Neuronal stem cell (in vitro differentiated cells): ENCODE data around the gene NCOA3.

Experiments used
- DNase-seq: peaks from one replicate; pipeline ENCODE4 v3.0.0-alpha.2; 2013; ENCODE audit warnings: low spot score
- H2AFZ ChIP-seq: one replicate; pipeline ENCODE4 v1.6.1; 2013; ENCODE audit warnings: mild to moderate bottlenecking, low read length, inconsistent platforms
- H2AK5ac ChIP-seq: 2 replicates; pipeline ENCODE4 v1.6.1; 2013; ENCODE audit warnings: low read depth, mild to moderate bottlenecking, inconsistent platforms, low read length, moderate library complexity, mixed read lengths
- H2BK120ac ChIP-seq: 2 replicates; pipeline ENCODE4 v1.6.1; 2013; ENCODE audit warnings: low read depth, mild to moderate bottlenecking, inconsistent platforms, low read length, moderate library complexity, mixed read lengths
- H2BK12ac ChIP-seq: one replicate; pipeline ENCODE4 v1.6.1; 2013; ENCODE audit warnings: low read length, inconsistent platforms
- H2BK15ac ChIP-seq: 2 replicates; pipeline ENCODE4 v1.6.1; 2013; ENCODE audit warnings: mild to moderate bottlenecking, low read length, inconsistent platforms, mixed read lengths
- H2BK5ac ChIP-seq: one replicate; pipeline ENCODE4 v1.6.1; 2013; ENCODE audit warnings: inconsistent platforms, mild to moderate bottlenecking, low read length, moderate library complexity
- H3K14ac ChIP-seq: one replicate; pipeline ENCODE4 v1.6.1; 2013; ENCODE audit warnings: low read length, inconsistent platforms
- H3K18ac ChIP-seq: 2 replicates; pipeline ENCODE4 v1.6.1; 2013; ENCODE audit warnings: low read length, inconsistent platforms
- H3K23ac ChIP-seq: 2 replicates; pipeline ENCODE4 v1.6.1; 2013; ENCODE audit warnings: low read depth, mild to moderate bottlenecking, mixed read lengths, low read length, inconsistent platforms; ENCODE audit not compliant: poor library complexity
- H3K27ac ChIP-seq: replicated peaks from 3 replicates; pipeline ENCODE4 v1.5.1; 2013; ENCODE audit warnings: low read length, inconsistent platforms
- H3K27me3 ChIP-seq, 3 experiments: 2 replicates each; pipeline ENCODE4 v1.6.1; 2013; ENCODE audit warnings: low read length in 3 of 3, mild to moderate bottlenecking in 2 of 3, inconsistent platforms in 1 of 3, low read depth in 1 of 3, mixed read lengths in 1 of 3, moderate library complexity in 1 of 3; ENCODE audit not compliant: control insufficient read depth in 3 of 3, insufficient read depth in 3 of 3
- H3K36me3 ChIP-seq, 2 donors: replicated peaks in 1 of 2; 2 replicates each; pipeline ENCODE4 v1.6.1; 2013; ENCODE audit warnings: low read length in 2 of 2; ENCODE audit not compliant: control insufficient read depth in 2 of 2, insufficient read depth in 2 of 2
- H3K4ac ChIP-seq: 2 replicates; pipeline ENCODE4 v1.6.1; 2013; ENCODE audit warnings: inconsistent platforms, mild to moderate bottlenecking, low read length, moderate library complexity
- H3K4me1 ChIP-seq, 2 donors: 1 replicate in 1 of 2; 2 replicates in 1 of 2; pipeline ENCODE4 v1.6.1; 2013; ENCODE audit warnings: low read length in 2 of 2, low read depth in 1 of 2; ENCODE audit not compliant: control insufficient read depth in 2 of 2, insufficient read depth in 1 of 2
- H3K4me2 ChIP-seq: one replicate; pipeline ENCODE4 v1.6.1; 2013; ENCODE audit warnings: mild to moderate bottlenecking, low read length, inconsistent platforms; ENCODE audit not compliant: insufficient read depth, poor library complexity, severe bottlenecking
- H3K4me3 ChIP-seq, 2 donors: 2 replicates each; pipeline ENCODE4 v1.5.1; 2013; ENCODE audit warnings: low read length in 2 of 2, mild to moderate bottlenecking in 2 of 2, inconsistent platforms in 1 of 2, moderate library complexity in 1 of 2
- H3K79me1 ChIP-seq: one replicate; pipeline ENCODE4 v1.6.1; 2013; ENCODE audit warnings: low read depth, mild to moderate bottlenecking, inconsistent platforms, low read length, moderate library complexity
- H3K9ac ChIP-seq: one replicate; pipeline ENCODE4 v1.6.1; 2013; ENCODE audit warnings: mild to moderate bottlenecking, low read depth, low read length, inconsistent platforms; ENCODE audit not compliant: poor library complexity
- H3K9me3 ChIP-seq, 2 donors: replicated peaks in 1 of 2; 2 replicates each; pipeline versions ENCODE3 to v1.6.1; 2013; ENCODE audit warnings: low read length in 2 of 2, mild to moderate bottlenecking in 2 of 2, inconsistent platforms in 1 of 2, low read depth in 1 of 2, mixed read lengths in 1 of 2, moderate library complexity in 1 of 2; ENCODE audit not compliant: control insufficient read depth in 2 of 2, insufficient read depth in 1 of 2
- H4K8ac ChIP-seq: one replicate; pipeline ENCODE4 v1.6.1; 2013; ENCODE audit warnings: low read depth, mild to moderate bottlenecking, inconsistent platforms, low read length, moderate library complexity
- H4K91ac ChIP-seq: one replicate; pipeline ENCODE4 v1.6.1; 2013; ENCODE audit warnings: low read length, low read depth, mild to moderate bottlenecking, inconsistent platforms; ENCODE audit not compliant: poor library complexity
- WGBS, 2 donors: extraction: QIAGEN DNeasy Blood & Tissue Kit; methylation state at CpG; one replicate each; pipeline ENCODE4 v1.1.7; 2013; ENCODE audit warnings: missing lambda C conversion rate in 2 of 2, mixed read lengths in 1 of 2; ENCODE audit not compliant: insufficient read length in 2 of 2, insufficient replicate concordance in 1 of 2; ENCODE audit errors: extremely low coverage in 2 of 2; 5-methylcytosine and 5-hydroxymethylcytosine counted together

The NCOA3 gene

GRCh38 chr20:47549671-47550070 is 48.0 kb downstream of the NCOA3 start:
- H3K27ac ChIP-seq: no peak overlapping the region
- WGBS, 2 donors: no CpG with 5 or more reads among the region's 3 CpGs
- no peak overlapping the region for H2BK5ac ChIP-seq

GRCh38 chr20:47551222-47551621 is 49.5 kb downstream of the NCOA3 start:
- H3K9me3 ChIP-seq: peaks cover 0 to 5% of the 10 kb centered on the region in 2 donors
- H3K79me1 ChIP-seq: peaks cover 1% of the 10 kb centered on the region
- DNase-seq: no peak
- H2BK12ac ChIP-seq: no peak overlapping the region
- no peaks in the 10 kb centered on the region for H3K36me3 ChIP-seq
- H3K9ac ChIP-seq: no peak overlapping the region
- no peak overlapping the region for H3K18ac ChIP-seq
- no peak overlapping the region for H3K14ac ChIP-seq
- H3K4me2 ChIP-seq: no peak overlapping the region
- no peak overlapping the region for H2AFZ ChIP-seq
- no peak overlapping the region for H2BK15ac ChIP-seq
- H2BK120ac ChIP-seq: no peak overlapping the region
- no peak overlapping the region for H3K23ac ChIP-seq
- no peak overlapping the region for H4K8ac ChIP-seq
- no peak overlapping the region for H2BK5ac ChIP-seq
- no peaks in the 10 kb centered on the region for H3K27me3 ChIP-seq
- no peak overlapping the region for H2AK5ac ChIP-seq
- no peak overlapping the region for H3K27ac ChIP-seq
- WGBS, 2 donors: no CpG with 5 or more reads among the region's 5 CpGs
- no peak overlapping the region for H3K4me3 ChIP-seq
- H3K4me1 ChIP-seq: peaks cover 0 to 16% of the 10 kb centered on the region in 2 donors
- H4K91ac ChIP-seq: no peak overlapping the region
- H3K4ac ChIP-seq: no peak overlapping the region

More at GRCh38 chr20:47549671-47550070, 48.0 kb downstream of the NCOA3 start:
- Histone ChIP-seq H3K9me3 (no peaks in the 10 kb centered on the region), H3K4me2 (no peak overlapping the region), H4K91ac (no peak overlapping the region), H2AK5ac (no peak overlapping the region), H3K4me3 (no peak overlapping the region), H3K14ac (no peak overlapping the region), H3K79me1 (peaks cover 1% of the 10 kb centered on the region), H4K8ac (no peak overlapping the region), H3K4ac (no peak overlapping the region), H3K18ac (no peak overlapping the region), H3K23ac (no peak overlapping the region), H3K9ac (no peak overlapping the region), H2BK120ac (no peak overlapping the region), H3K27me3 (no peaks in the 10 kb centered on the region), H3K4me1 (peaks cover 0 to 16% of the 10 kb centered on the region in 2 donors), H2BK15ac (no peak overlapping the region), H2BK12ac (no peak overlapping the region), H2AFZ (no peak overlapping the region), H3K36me3 (no peaks in the 10 kb centered on the region)
- no peak for DNase-seq

GRCh38 chr20:47551841-47552240 is 50.2 kb downstream of the NCOA3 start:
- DNase-seq: no peak
- Histone ChIP-seq H3K27ac (no peak overlapping the region), H3K4me3 (no peak overlapping the region)

GRCh38 chr20:47552996-47553395 is 51.3 kb downstream of the NCOA3 start:
- Histone ChIP-seq H3K4me1 (peaks cover 2 to 34% of the 10 kb centered on the region in 2 donors), H3K79me1 (peaks cover 1% of the 10 kb centered on the region), H3K14ac (no peak overlapping the region), H2AFZ (no peak overlapping the region), H3K9me3 (peaks cover 0 to 5% of the 10 kb centered on the region in 2 donors), H3K4me3 (no peak overlapping the region), H3K23ac (no peak overlapping the region), H3K27me3 (no peaks in the 10 kb centered on the region), H4K91ac (no peak overlapping the region), H3K18ac (no peak overlapping the region), H3K4me2 (no peak overlapping the region), H4K8ac (no peak overlapping the region), H3K27ac (no peak overlapping the region), H2BK12ac (no peak overlapping the region), H2BK120ac (no peak overlapping the region), H3K36me3 (no peaks in the 10 kb centered on the region), H2AK5ac (no peak overlapping the region), H3K9ac (no peak overlapping the region), H2BK15ac (no peak overlapping the region), H2BK5ac (no peak overlapping the region), H3K4ac (no peak overlapping the region)
- WGBS, 2 donors: no CpG with 5 or more reads among the region's 9 CpGs
- DNase-seq: no peak

More at GRCh38 chr20:47551841-47552240, 50.2 kb downstream of the NCOA3 start:
- H2AFZ ChIP-seq: no peak overlapping the region
- no peak overlapping the region for H3K14ac ChIP-seq
- H3K4ac ChIP-seq: no peak overlapping the region
- H3K9ac ChIP-seq: no peak overlapping the region
- H4K91ac ChIP-seq: no peak overlapping the region
- H3K9me3 ChIP-seq: peaks cover 0 to 5% of the 10 kb centered on the region in 2 donors
- H3K4me1 ChIP-seq: peaks cover 0 to 23% of the 10 kb centered on the region in 2 donors
- no peaks in the 10 kb centered on the region for H3K27me3 ChIP-seq
- H3K18ac ChIP-seq: no peak overlapping the region
- no peak overlapping the region for H2BK120ac ChIP-seq
- no peak overlapping the region for H2BK5ac ChIP-seq
- H2AK5ac ChIP-seq: no peak overlapping the region
- H2BK12ac ChIP-seq: no peak overlapping the region
- no peak overlapping the region for H3K23ac ChIP-seq
- peaks cover 1% of the 10 kb centered on the region for H3K79me1 ChIP-seq
- H3K36me3 ChIP-seq: no peaks in the 10 kb centered on the region
- no peak overlapping the region for H2BK15ac ChIP-seq
- H3K4me2 ChIP-seq: no peak overlapping the region
- no peak overlapping the region for H4K8ac ChIP-seq
